DND-41 (cell line): ENCODE measurements around the gene KCTD3.

Experiments
- ATAC-seq: fragments of 200-7000 bp; cut with Tn5 transposase; 3 replicates; pipeline ENCODE4 v1.9.1; 2021; ENCODE audit warnings: low read depth; ENCODE audit not compliant: insufficient read depth
- DNase-seq: peaks from one replicate; pipeline ENCODE4 v3.0.0-alpha.2; 2020
- H2AFZ ChIP-seq: 2 replicates; pipeline ENCODE4 v1.6.0; 2012; ENCODE audit warnings: low read depth, low read length
- H3K27ac ChIP-seq: 2 replicates; pipeline ENCODE4 v1.5.1; 2012; ENCODE audit warnings: low read length, inconsistent platforms
- H3K27me3 ChIP-seq: fragments of 200-600 bp; sonication (generic); 2 replicates; pipeline ENCODE4 v1.6.0; 2012; ENCODE audit warnings: low read length, mild to moderate bottlenecking, inconsistent platforms; ENCODE audit not compliant: insufficient read depth, poor library complexity
- H3K36me3 ChIP-seq: 2 replicates; pipeline ENCODE4 v1.5.1; 2012; ENCODE audit warnings: low read length, inconsistent platforms; ENCODE audit not compliant: insufficient read depth
- H3K4me1 ChIP-seq: 2 replicates; pipeline ENCODE4 v1.5.1; 2012; ENCODE audit warnings: mild to moderate bottlenecking, low read length; ENCODE audit not compliant: insufficient read depth
- H3K4me2 ChIP-seq: 2 replicates; pipeline ENCODE4 v1.6.0; 2012; ENCODE audit warnings: mild to moderate bottlenecking, moderate library complexity, low read length, inconsistent platforms; ENCODE audit not compliant: insufficient read depth
- H3K4me3 ChIP-seq, 2 experiments: fragments of 200-600 bp in 1 of 2; shearing (Covaris generic) in 1 of 2; 2 replicates each; pipeline ENCODE4 v1.5.1; 2012 to 2016; ENCODE audit warnings: inconsistent platforms in 2 of 2, low read length in 2 of 2, mild to moderate bottlenecking in 2 of 2, low read depth in 1 of 2, moderate library complexity in 1 of 2
- H3K79me2 ChIP-seq: 2 replicates; pipeline ENCODE4 v1.6.0; 2012; ENCODE audit warnings: low read length, inconsistent platforms; ENCODE audit not compliant: insufficient read depth
- H3K9ac ChIP-seq: 2 replicates; pipeline ENCODE4 v1.6.0; 2012; ENCODE audit warnings: low read depth, mild to moderate bottlenecking, inconsistent platforms, low read length, moderate library complexity
- H3K9me3 ChIP-seq: 2 replicates; pipeline ENCODE4 v1.5.1; 2012; ENCODE audit warnings: low read length, moderate library complexity, mild to moderate bottlenecking, inconsistent platforms; ENCODE audit not compliant: insufficient read depth, severe bottlenecking
- H4K20me1 ChIP-seq: 2 replicates; pipeline ENCODE4 v1.6.0; 2012; ENCODE audit warnings: low read length; ENCODE audit not compliant: insufficient read depth
- EZH2 ChIP-seq: IDR thresholded peaks from 3 replicates; pipeline ENCODE4 v1.6.1; 2012; ENCODE audit warnings: borderline replicate concordance, low read depth, mild to moderate bottlenecking, moderate library complexity, low read length, inconsistent platforms; ENCODE audit not compliant: severe bottlenecking
- TF ChIP-seq, protein P1 (sequence below): IDR thresholded peaks from 2 replicates; pipeline ENCODE4 v1.5.1; 2012; ENCODE audit warnings: borderline replicate concordance, low read length, moderate library complexity, mild to moderate bottlenecking; ENCODE audit not compliant: poor library complexity, severe bottlenecking; ENCODE audit errors: extremely low read depth

The KCTD3 gene

DNA sequence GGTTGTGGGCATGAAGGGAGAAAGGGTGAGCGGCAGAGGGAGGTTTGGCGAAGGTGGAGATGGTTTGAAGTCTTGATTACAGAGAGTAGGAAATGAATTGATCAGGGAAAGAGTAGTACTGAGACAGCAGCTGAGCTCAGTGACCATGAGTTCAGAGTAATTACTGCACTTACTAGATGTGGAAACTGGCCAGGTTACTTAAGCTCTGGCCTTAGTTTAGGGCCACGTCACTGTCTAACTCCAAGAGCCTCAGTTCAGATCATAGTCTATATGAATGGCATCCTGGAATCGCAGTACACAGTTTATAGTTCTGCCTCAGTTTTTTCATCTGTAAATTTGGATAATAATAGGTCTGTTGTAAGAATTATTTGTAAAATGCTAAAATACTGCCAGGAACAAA lies 78.1 kb downstream of the KCTD3 start:
- no peak for TF ChIP-seq EZH2
- TF ChIP-seq, protein P1, sequence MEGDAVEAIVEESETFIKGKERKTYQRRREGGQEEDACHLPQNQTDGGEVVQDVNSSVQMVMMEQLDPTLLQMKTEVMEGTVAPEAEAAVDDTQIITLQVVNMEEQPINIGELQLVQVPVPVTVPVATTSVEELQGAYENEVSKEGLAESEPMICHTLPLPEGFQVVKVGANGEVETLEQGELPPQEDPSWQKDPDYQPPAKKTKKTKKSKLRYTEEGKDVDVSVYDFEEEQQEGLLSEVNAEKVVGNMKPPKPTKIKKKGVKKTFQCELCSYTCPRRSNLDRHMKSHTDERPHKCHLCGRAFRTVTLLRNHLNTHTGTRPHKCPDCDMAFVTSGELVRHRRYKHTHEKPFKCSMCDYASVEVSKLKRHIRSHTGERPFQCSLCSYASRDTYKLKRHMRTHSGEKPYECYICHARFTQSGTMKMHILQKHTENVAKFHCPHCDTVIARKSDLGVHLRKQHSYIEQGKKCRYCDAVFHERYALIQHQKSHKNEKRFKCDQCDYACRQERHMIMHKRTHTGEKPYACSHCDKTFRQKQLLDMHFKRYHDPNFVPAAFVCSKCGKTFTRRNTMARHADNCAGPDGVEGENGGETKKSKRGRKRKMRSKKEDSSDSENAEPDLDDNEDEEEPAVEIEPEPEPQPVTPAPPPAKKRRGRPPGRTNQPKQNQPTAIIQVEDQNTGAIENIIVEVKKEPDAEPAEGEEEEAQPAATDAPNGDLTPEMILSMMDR: no peak
- Histone ChIP-seq H2AFZ (no peak overlapping the region), H3K27ac (no peak overlapping the region), H3K4me1 (no peaks in the 10 kb centered on the region), H3K36me3 (no peaks in the 10 kb centered on the region), H3K9me3 (no peaks in the 10 kb centered on the region), H4K20me1 (no peaks in the 10 kb centered on the region), H3K27me3 (no peaks in the 10 kb centered on the region), H3K79me2 (no peaks in the 10 kb centered on the region), H3K4me3 (no peak overlapping the region), H3K9ac (no peak overlapping the region), H3K4me2 (no peak overlapping the region)
- DNase-seq (no peak), ATAC-seq (no peak)

DNA sequence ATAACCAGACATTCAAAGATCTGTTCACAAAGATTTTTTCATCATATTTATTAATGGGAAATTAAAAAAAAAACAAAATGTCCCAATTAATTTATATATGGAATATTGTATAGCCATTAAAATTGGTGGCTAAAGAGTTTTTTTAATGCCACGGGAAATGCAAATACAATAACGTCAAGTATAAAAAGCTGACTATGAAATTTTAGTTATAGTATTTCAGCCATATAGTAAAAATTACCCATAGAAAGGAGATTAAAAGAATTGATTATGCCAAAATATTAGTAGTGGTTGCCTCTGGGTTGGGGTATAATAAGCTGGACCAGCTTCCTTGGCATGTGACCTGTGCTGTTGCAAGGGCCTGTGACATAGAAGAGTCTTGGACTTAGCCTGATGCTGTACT lies 78.8 kb downstream of the KCTD3 start:
- TF ChIP-seq, protein P1: no peak
- no peak for TF ChIP-seq EZH2
- H3K9ac ChIP-seq: no peak overlapping the region
- H2AFZ ChIP-seq: no peak overlapping the region
- no peak overlapping the region for H3K4me3 ChIP-seq
- DNase-seq: no peak
- no peaks in the 10 kb centered on the region for H3K27me3 ChIP-seq
- H3K9me3 ChIP-seq: no peaks in the 10 kb centered on the region
- no peaks in the 10 kb centered on the region for H4K20me1 ChIP-seq
- no peaks in the 10 kb centered on the region for H3K4me1 ChIP-seq
- no peaks in the 10 kb centered on the region for H3K36me3 ChIP-seq
- no peak overlapping the region for H3K27ac ChIP-seq
- no peak overlapping the region for H3K4me2 ChIP-seq
- no peak for ATAC-seq
- no peaks in the 10 kb centered on the region for H3K79me2 ChIP-seq

DNA sequence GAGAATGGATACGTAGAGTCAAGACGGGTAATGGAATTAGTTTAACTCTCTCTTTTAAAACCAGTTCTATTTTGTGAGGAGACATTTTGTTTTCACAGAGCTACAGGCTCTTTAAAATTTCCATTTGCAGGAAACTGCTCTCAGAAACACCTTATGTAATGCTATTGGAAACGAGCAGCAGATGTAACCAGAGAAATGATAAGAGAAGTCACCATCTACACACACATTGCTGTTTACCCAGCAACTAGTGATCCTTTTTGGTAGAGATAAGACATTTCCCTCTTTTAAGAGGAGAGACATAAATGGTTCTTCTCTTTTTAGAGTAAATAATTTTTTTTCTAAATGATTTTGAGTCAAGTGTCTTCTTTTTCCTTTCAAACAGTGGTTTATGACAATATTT lies 80.6 kb downstream of the KCTD3 start:
- Histone ChIP-seq H3K27ac (no peak overlapping the region), H3K4me2 (no peak overlapping the region), H3K27me3 (no peaks in the 10 kb centered on the region), H3K79me2 (no peaks in the 10 kb centered on the region), H3K36me3 (no peaks in the 10 kb centered on the region), H3K9ac (no peak overlapping the region), H3K4me3 (no peak overlapping the region), H4K20me1 (no peaks in the 10 kb centered on the region), H3K4me1 (no peaks in the 10 kb centered on the region), H3K9me3 (no peaks in the 10 kb centered on the region), H2AFZ (no peak overlapping the region)
- TF ChIP-seq EZH2: no peak
- TF ChIP-seq, protein P1: no peak
- ATAC-seq (no peak), DNase-seq (no peak)

DNA sequence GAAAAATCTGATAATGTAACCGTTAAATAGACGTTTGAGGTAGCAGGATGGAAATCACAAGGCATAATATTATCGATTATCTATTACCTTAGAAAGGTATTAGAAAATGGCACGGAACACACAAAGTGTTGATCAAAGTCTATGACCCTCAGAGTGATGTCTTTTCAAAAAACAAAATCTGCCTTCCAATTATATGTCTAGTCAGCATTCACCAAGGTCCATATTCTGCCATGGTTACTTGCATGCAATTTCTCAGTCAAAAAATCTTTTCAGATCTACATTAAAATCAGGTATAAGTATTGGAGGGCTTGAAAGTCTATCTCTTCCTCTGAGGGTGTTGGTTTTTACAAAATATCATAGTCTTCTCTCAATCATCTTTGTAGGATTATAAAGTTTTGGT lies 81.9 kb downstream of the KCTD3 start:
- H2AFZ ChIP-seq: no peak overlapping the region
- no peaks in the 10 kb centered on the region for H3K79me2 ChIP-seq
- H3K27me3 ChIP-seq: no peaks in the 10 kb centered on the region
- no peak for DNase-seq
- no peaks in the 10 kb centered on the region for H3K4me1 ChIP-seq
- no peaks in the 10 kb centered on the region for H3K36me3 ChIP-seq
- no peaks in the 10 kb centered on the region for H3K9me3 ChIP-seq
- no peak overlapping the region for H3K9ac ChIP-seq
- ATAC-seq: no peak
- H3K4me2 ChIP-seq: no peak overlapping the region
- TF ChIP-seq, protein P1: no peak
- no peak for TF ChIP-seq EZH2
- H4K20me1 ChIP-seq: no peaks in the 10 kb centered on the region
- H3K27ac ChIP-seq: no peak overlapping the region
- H3K4me3 ChIP-seq: no peak overlapping the region
